Suppressor macrophage treated with lipopolysaccharide for 4 hours (primary cell): ENCODE data around the gene SDCCAG8.

ENCODE experiments used
- DNase-seq: peaks from one replicate; pipeline ENCODE4 v3.0.0-alpha.2; 2020

SDCCAG8 gene

GRCh38 chr1:243428617-243429342, 172.9 kb downstream of the SDCCAG8 start:
- DNase-seq: no peak

GRCh38 chr1:243431591-243431990, 175.8 kb downstream of the SDCCAG8 start:
- no peak for DNase-seq

- no peak for DNase-seq
These were observed 176.3 kb downstream of the SDCCAG8 start for GRCh38 chr1:243432136-243432535.

GRCh38 chr1:243433737-243434370, 178.0 kb downstream of the SDCCAG8 start:
- no peak for DNase-seq

GRCh38 chr1:243434594-243434993, 178.8 kb downstream of the SDCCAG8 start:
- DNase-seq: no peak

- DNase-seq: no peak
These were observed 180.0 kb downstream of the SDCCAG8 start for GRCh38 chr1:243435836-243436235.

- DNase-seq: no peak
These were observed 182.3 kb downstream of the SDCCAG8 start for GRCh38 chr1:243438146-243438545.

GRCh38 chr1:243438815-243439214, 183.0 kb downstream of the SDCCAG8 start:
- no peak for DNase-seq

- DNase-seq: no peak
These were observed 184.6 kb downstream of the SDCCAG8 start for GRCh38 chr1:243440406-243440805.

GRCh38 chr1:243441601-243442000, 185.8 kb downstream of the SDCCAG8 start:
- DNase-seq: no peak

- peak; percentile 17 for DNase-seq
These were observed 187.7 kb downstream of the SDCCAG8 start for GRCh38 chr1:243443557-243443956.

GRCh38 chr1:243447347-243447746, 191.5 kb downstream of the SDCCAG8 start:
- DNase-seq: peak; percentile 64

GRCh38 chr1:243447844-243448243, 192.0 kb downstream of the SDCCAG8 start:
- no peak for DNase-seq

GRCh38 chr1:243449373-243449772, 193.5 kb downstream of the SDCCAG8 start:
- DNase-seq: no peak

GRCh38 chr1:243452092-243452491, 196.3 kb downstream of the SDCCAG8 start:
- DNase-seq: peak; percentile 52

GRCh38 chr1:243454328-243454997, 198.6 kb downstream of the SDCCAG8 start:
- no peak for DNase-seq

GRCh38 chr1:243455760-243456651, 200.2 kb downstream of the SDCCAG8 start:
- DNase-seq: no peak

GRCh38 chr1:243457363-243457982, 201.6 kb downstream of the SDCCAG8 start:
- DNase-seq: no peak

GRCh38 chr1:243459059-243459458, 203.2 kb downstream of the SDCCAG8 start:
- DNase-seq: peak; percentile 53

GRCh38 chr1:243461700-243462099, 205.9 kb downstream of the SDCCAG8 start:
- no peak for DNase-seq

GRCh38 chr1:243462929-243463697, 207.3 kb downstream of the SDCCAG8 start:
- no peak for DNase-seq

GRCh38 chr1:243465081-243465480, 209.2 kb downstream of the SDCCAG8 start:
- no peak for DNase-seq
